H1 (cell line): ENCODE results near the gene COL26A1. TPM values are rescaled to one million over a fixed set of nuclear protein-coding genes. Genes with fewer than 3 reads are reported as not detected.
"Not testable (repeated sequence)": the region's sequence is repeated elsewhere in the genome, so short reads cannot be mapped to it uniquely, and the experiment has no call there.

Experiments used
- CTCF ChIA-PET: fragments of 300-600 bp; sonication (Branson Sonifier 250); formaldehyde crosslinking; loops from one replicate; lab custom pipeline; 2021; ENCODE audit not compliant: partially characterized antibody; lab: Charles Lee
- POLR2A ChIA-PET: fragments of 300-600 bp; sonication (Branson Sonifier 250); formaldehyde crosslinking; loops from one replicate; lab custom pipeline; 2021; ENCODE audit warnings: inconsistent platforms; ENCODE audit not compliant: partially characterized antibody; lab: Charles Lee
- DNase-seq, 2 experiments: peaks; one replicate each; pipeline versions ENCODE4 v3.0.0 to v3.0.0-alpha.2; 2010 to 2022; ENCODE audit warnings: low spot score in 2 of 2, low read depth in 1 of 2, mixed read lengths in 1 of 2
- FAIRE-seq: peaks from 2 replicates; lab custom pipeline; 2011; peaks lifted over from hg19 to GRCh38; lab: Jason Lieb, UNC
- H2AFZ ChIP-seq: 2 replicates; pipeline ENCODE4 v1.8.1; 2012; ENCODE audit warnings: low read length, inconsistent platforms
- H2AK5ac ChIP-seq: 2 replicates; pipeline ENCODE4 v1.6.1; 2013; ENCODE audit warnings: low read depth, low read length
- H2BK120ac ChIP-seq: replicated peaks from 2 replicates; pipeline ENCODE3; 2013; ENCODE audit warnings: low read depth, low read length, inconsistent platforms
- H2BK12ac ChIP-seq: 2 replicates; pipeline ENCODE4 v1.6.1; 2013; ENCODE audit warnings: low read depth, low read length
- H2BK15ac ChIP-seq: 2 replicates; pipeline ENCODE4 v1.6.1; 2013; ENCODE audit warnings: low read length
- H2BK20ac ChIP-seq: 2 replicates; pipeline ENCODE4 v1.6.1; 2013; ENCODE audit warnings: low read length
- H2BK5ac ChIP-seq: 2 replicates; pipeline ENCODE4 v1.6.1; 2013; ENCODE audit warnings: low read depth, low read length
- H3K14ac ChIP-seq: 2 replicates; pipeline ENCODE4 v1.6.1; 2013; ENCODE audit warnings: inconsistent platforms; ENCODE audit not compliant: insufficient read length
- H3K18ac ChIP-seq: 2 replicates; pipeline ENCODE4 v1.6.1; 2013; ENCODE audit warnings: low read length; ENCODE audit errors: extremely low read depth
- H3K23ac ChIP-seq: 2 replicates; pipeline ENCODE4 v1.6.1; 2013; ENCODE audit warnings: inconsistent platforms; ENCODE audit not compliant: insufficient read length
- H3K23me2 ChIP-seq: 2 replicates; pipeline ENCODE4 v1.6.1; 2013; ENCODE audit warnings: low read depth, low read length
- H3K27ac ChIP-seq: 2 replicates; pipeline ENCODE4 v1.6.1; 2011; ENCODE audit warnings: low read depth, low read length, inconsistent platforms
- H3K27me3 ChIP-seq, 4 experiments: replicated peaks in 1 of 4; 1 replicate in 1 of 4; 2 replicates in 3 of 4; pipeline versions ENCODE4 v1.6.1 to v1.8.1; 2011 to 2013; ENCODE audit warnings: low read length in 3 of 4, mild to moderate bottlenecking in 3 of 4, inconsistent platforms in 2 of 4, mixed read lengths in 2 of 4, moderate library complexity in 1 of 4; ENCODE audit not compliant: control insufficient read depth in 3 of 4, insufficient read depth in 3 of 4; ENCODE audit errors: extremely low read depth in 1 of 4
- H3K36me3 ChIP-seq, 4 experiments: 2 replicates each; pipeline versions ENCODE4 v1.6.1 to v1.8.1; 2011 to 2013; ENCODE audit warnings: mild to moderate bottlenecking in 4 of 4, low read length in 3 of 4, moderate library complexity in 2 of 4, control low read depth in 1 of 4, inconsistent platforms in 1 of 4; ENCODE audit not compliant: insufficient read depth in 4 of 4, control insufficient read depth in 2 of 4
- H3K4ac ChIP-seq: replicated peaks from 2 replicates; pipeline ENCODE3; 2013; ENCODE audit warnings: low read length, low read depth, mixed read lengths, inconsistent platforms; ENCODE audit not compliant: insufficient read length
- H3K4me1 ChIP-seq, 4 experiments: replicated peaks in 1 of 4; 1 replicate in 1 of 4; 2 replicates in 3 of 4; pipeline versions ENCODE4 v1.6.1 to v1.8.1; 2011 to 2013; ENCODE audit warnings: low read length in 3 of 4, inconsistent platforms in 2 of 4, mixed read lengths in 1 of 4; ENCODE audit not compliant: insufficient read depth in 4 of 4, control insufficient read depth in 3 of 4
- H3K4me2 ChIP-seq, 2 experiments: 2 replicates each; pipeline versions ENCODE4 v1.6.1 to v1.8.1; 2011 to 2013; ENCODE audit warnings: low read depth in 2 of 2, low read length in 2 of 2, control low read depth in 1 of 2, inconsistent platforms in 1 of 2, mild to moderate bottlenecking in 1 of 2; ENCODE audit not compliant: insufficient read depth in 1 of 2
- H3K4me3 ChIP-seq, 4 experiments: fragments of 200-600, 300-600 bp in 1 of 4; sonication (generic), shearing (Covaris generic), sonication (Bioruptor Twin) in 1 of 4; 2 replicates each; pipeline versions ENCODE4 v1.5.1 to v1.8.1; 2011 to 2016; ENCODE audit warnings: low read length in 4 of 4, low read depth in 3 of 4, control low read depth in 2 of 4, inconsistent platforms in 2 of 4, mild to moderate bottlenecking in 2 of 4, mixed read lengths in 1 of 4, moderate library complexity in 1 of 4; ENCODE audit not compliant: insufficient read depth in 2 of 4; ENCODE audit errors: extremely low read depth in 1 of 4
- H3K56ac ChIP-seq: replicated peaks from 2 replicates; pipeline ENCODE3; 2013; ENCODE audit warnings: low read depth, mild to moderate bottlenecking, mixed read lengths, low read length, inconsistent platforms; ENCODE audit not compliant: insufficient read length
- H3K79me1 ChIP-seq: 2 replicates; pipeline ENCODE4 v1.6.1; 2013; ENCODE audit warnings: low read depth, low read length, control low read depth
- H3K79me2 ChIP-seq, 2 experiments: 2 replicates each; pipeline versions ENCODE4 v1.6.1 to v1.8.1; 2012 to 2013; ENCODE audit warnings: low read length in 2 of 2, mild to moderate bottlenecking in 2 of 2, inconsistent platforms in 1 of 2; ENCODE audit not compliant: insufficient read depth in 2 of 2, control insufficient read depth in 1 of 2
- H3K9ac ChIP-seq, 4 experiments: replicated peaks in 1 of 4; 1 replicate in 1 of 4; 2 replicates in 3 of 4; pipeline versions ENCODE4 v1.6.1 to v1.8.1; 2011 to 2013; ENCODE audit warnings: low read depth in 3 of 4, low read length in 3 of 4, control low read depth in 2 of 4, mild to moderate bottlenecking in 2 of 4, moderate library complexity in 2 of 4, inconsistent platforms in 1 of 4; ENCODE audit errors: extremely low read depth in 1 of 4
- H3K9me3 ChIP-seq, 2 experiments: 2 replicates each; pipeline versions ENCODE4 v1.6.1 to v1.8.1; 2012 to 2013; ENCODE audit warnings: mild to moderate bottlenecking in 2 of 2, moderate library complexity in 2 of 2, control low read depth in 1 of 2, inconsistent platforms in 1 of 2, low read depth in 1 of 2, low read length in 1 of 2, mixed read lengths in 1 of 2; ENCODE audit not compliant: insufficient read depth in 2 of 2
- H4K20me1 ChIP-seq, 2 experiments: replicated peaks in 1 of 2; 2 replicates each; pipeline versions ENCODE3 to v1.8.1; 2011 to 2013; ENCODE audit warnings: inconsistent platforms in 2 of 2, low read length in 2 of 2, mild to moderate bottlenecking in 1 of 2; ENCODE audit not compliant: insufficient read depth in 2 of 2, control insufficient read depth in 1 of 2
- H4K5ac ChIP-seq: 2 replicates; pipeline ENCODE4 v1.6.1; 2013; ENCODE audit warnings: low read length, low read depth, mixed read lengths, inconsistent platforms; ENCODE audit not compliant: insufficient read length
- H4K8ac ChIP-seq: 2 replicates; pipeline ENCODE4 v1.8.0; 2013; ENCODE audit warnings: mild to moderate bottlenecking, moderate library complexity, low read length, inconsistent platforms; ENCODE audit not compliant: insufficient read depth; ENCODE audit errors: extremely low read depth
- H4K91ac ChIP-seq: replicated peaks from 2 replicates; pipeline ENCODE3; 2013; ENCODE audit warnings: low read length, mixed read lengths, inconsistent platforms; ENCODE audit not compliant: insufficient read length
- WGBS, 2 experiments: shearing (Covaris generic) in 1 of 2; methylation state at CpG; one replicate each; pipeline versions ENCODE4 v1.1.6 to v1.1.7; 2013 to 2015; ENCODE audit warnings: low lambda C conversion rate in 2 of 2, mixed read lengths in 2 of 2, inconsistent platforms in 1 of 2, low coverage in 1 of 2, missing lambda C conversion rate in 1 of 2; ENCODE audit not compliant: insufficient replicate concordance in 2 of 2, insufficient coverage in 1 of 2, insufficient read length in 1 of 2; ENCODE audit errors: extremely low coverage in 1 of 2, missing lambda C conversion rate in 1 of 2; 5-methylcytosine and 5-hydroxymethylcytosine counted together
- polyA plus RNA-seq, 7 experiments: library from polyadenylated mRNA; depleted of rRNA in 3 of 7; stranded (reverse) in 5 of 7; unstranded in 2 of 7; fragments of >200 nt in 5 of 7; fragments of 200-250 nt in 2 of 7; gene quantifications; 1 replicate in 5 of 7; 2 replicates in 1 of 7; 4 replicates in 1 of 7; pipeline versions ENCODE4 v1.2.1 to v1.2.3, GENCODE V29; 2011 to 2013; ENCODE audit warnings: missing spikeins in 2 of 7, mixed read lengths in 2 of 7
- total RNA-seq: library from RNA; stranded (reverse); fragmentation: NEBNext Ultra II Directional; extraction: Animal tissue kit (Norgen Biotek cat#: 25700); gene quantifications from 2 replicates; pipeline ENCODE4 v1.2.1, GENCODE V29; 2021

COL26A1 gene
- total and polyA plus RNA-seq, 2 of the 8 experiments (the other 6 are each of a cell fraction or from before 2014, with no cell fraction given), result 51.1 to 68.8 TPM

GRCh38 chr7:101475691-101476090 is 113.0 kb downstream of the COL26A1 start:
- H3K27me3 ChIP-seq, CTCF ChIA-PET, H4K91ac ChIP-seq, H2BK15ac ChIP-seq, H3K79me2 ChIP-seq, H3K9me3 ChIP-seq, H2BK120ac ChIP-seq, H3K23me2 ChIP-seq, DNase-seq, H3K27ac ChIP-seq, H2BK12ac ChIP-seq, H3K79me1 ChIP-seq, H3K14ac ChIP-seq, H4K20me1 ChIP-seq, H3K36me3 ChIP-seq, H4K8ac ChIP-seq, H3K4ac ChIP-seq, H2BK5ac ChIP-seq, H3K9ac ChIP-seq, H2BK20ac ChIP-seq, H2AK5ac ChIP-seq, H2AFZ ChIP-seq, H3K56ac ChIP-seq, H3K4me1 ChIP-seq, H3K18ac ChIP-seq, FAIRE-seq, H3K4me3 ChIP-seq, H3K23ac ChIP-seq, H4K5ac ChIP-seq, H3K4me2 ChIP-seq: not testable (repeated sequence)
- POLR2A ChIA-PET, result interaction anchor here (0.7 kb wide), 1 partner anchor 8 kb away, joined by 3 read pairs; no protein-coding TSS in a partner anchor
- 94% methylated on average over 2 of the region's 2 CpGs; no CpG with 5 or more reads in 1 of the 2 experiments for whole genome bisulfite sequencing, 2 experiments
